NK-92 (cell line): ENCODE results near the gene TRIM4.
"Not testable (repeated sequence)": the region's sequence is repeated elsewhere in the genome, so short reads cannot be mapped to it uniquely, and the experiment has no call there.

Experiments
- DNase-seq: peaks from one replicate; lab custom pipeline; 2025; ENCODE audit not compliant: unreplicated experiment; lab: John Stamatoyannopoulos, UW

The TRIM4 gene

GRCh38 chr7:99920149-99920548 is 819 bp upstream of the TRIM4 start:
- DNase-seq = no peak

- no peak for DNase-seq
Measured at GRCh38 chr7:99919814-99920112, 433 bp upstream of the TRIM4 start.

GRCh38 chr7:99910976-99911375 is 8.4 kb downstream of the TRIM4 start:
- DNase-seq = no peak

GRCh38 chr7:99901581-99901980 is 17.7 kb downstream of the TRIM4 start:
- no peak for DNase-seq

- DNase-seq = no peak
Measured at GRCh38 chr7:99899830-99900519, 19.4 kb downstream of the TRIM4 start.

GRCh38 chr7:99898836-99899235 is 20.5 kb downstream of the TRIM4 start:
- DNase-seq = no peak

- no peak for DNase-seq
Measured at GRCh38 chr7:99898023-99898357, 21.3 kb downstream of the TRIM4 start.

DNA sequence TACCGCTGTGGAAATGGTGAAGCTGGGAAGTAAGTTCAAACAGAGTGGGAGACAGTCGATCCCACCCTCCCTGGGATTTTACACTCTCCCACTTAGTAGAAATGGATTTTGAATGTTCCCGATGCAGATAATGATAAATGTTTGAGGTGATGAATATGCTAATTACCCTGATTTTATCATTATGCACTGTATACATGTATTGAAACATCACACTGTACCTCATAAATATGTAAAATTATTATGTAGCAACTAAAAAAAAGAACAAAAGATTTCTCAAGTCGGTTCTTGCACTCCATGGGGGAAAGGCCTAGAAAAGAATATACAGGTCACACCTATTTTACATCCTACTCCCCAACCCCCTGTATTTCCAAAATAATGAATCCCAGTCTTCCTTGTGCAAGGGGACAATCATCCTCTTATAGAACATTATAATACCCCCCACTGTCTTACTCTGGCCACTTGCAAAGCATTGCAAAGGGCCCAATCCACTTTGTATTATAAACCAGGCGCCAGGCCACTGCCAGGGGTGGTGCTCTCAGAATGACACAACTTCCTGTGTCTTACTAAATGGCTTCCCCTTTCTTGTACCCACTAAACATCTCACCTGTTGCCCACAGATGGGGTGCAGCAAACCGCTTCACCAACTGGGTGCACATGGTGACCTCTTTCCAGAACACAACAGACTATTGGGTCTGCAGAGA is 21.9 kb downstream of the TRIM4 start:
- no peak for DNase-seq

GRCh38 chr7:99894738-99895137 is 24.6 kb downstream of the TRIM4 start:
- no peak for DNase-seq

GRCh38 chr7:99893280-99893679 is 26.1 kb downstream of the TRIM4 start:
- no peak for DNase-seq

DNA sequence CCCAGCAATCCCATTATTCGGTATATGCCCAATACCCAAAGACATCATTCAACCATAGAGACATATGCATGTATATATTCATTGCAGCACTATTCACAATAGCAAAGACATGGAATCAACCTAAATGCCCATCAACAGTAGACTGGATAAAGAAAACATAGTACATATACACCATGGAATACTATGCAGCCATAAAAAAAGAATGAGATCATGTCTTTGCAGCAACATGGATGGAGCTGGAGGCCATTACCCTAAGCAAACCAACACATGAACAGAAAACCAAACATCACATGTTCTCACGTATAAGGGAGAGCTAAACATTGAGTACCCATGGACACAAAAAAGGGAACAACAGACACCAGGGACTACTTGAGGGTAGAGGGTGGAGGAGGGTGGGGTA is 29.0 kb downstream of the TRIM4 start:
- not testable (repeated sequence) for DNase-seq

GRCh38 chr7:99888366-99888765 is 31.0 kb downstream of the TRIM4 start:
- not testable (repeated sequence) for DNase-seq

- DNase-seq = no peak
Measured at GRCh38 chr7:99881370-99881769, 38.0 kb downstream of the TRIM4 start.

DNA sequence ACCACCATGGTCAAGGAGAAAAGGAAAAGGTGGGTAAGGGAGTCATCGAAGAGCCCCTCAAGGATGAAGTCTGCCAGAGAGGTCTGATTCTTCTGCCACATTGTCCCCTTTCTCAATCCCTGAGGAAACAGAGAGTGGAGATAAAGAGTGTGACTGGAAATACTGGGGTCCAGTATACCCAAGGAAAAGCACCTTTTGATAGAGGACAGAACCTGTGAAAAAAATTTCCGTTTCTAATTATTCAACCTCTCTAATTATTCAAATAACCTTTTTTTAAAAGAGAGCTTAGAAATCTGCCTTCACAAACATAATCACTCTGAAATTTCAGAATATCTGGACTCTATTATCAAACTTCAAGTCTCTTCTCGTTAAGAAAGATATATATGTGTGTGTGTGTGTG is 42.4 kb downstream of the TRIM4 start, which contains the start of gene OR2AE1:
TSS of gene OR2AE1 (minus strand) at position 101 of the 400 bp plus-strand sequence. CDS start at position 101, 0 bp downstream.
- DNase-seq = no peak

DNA sequence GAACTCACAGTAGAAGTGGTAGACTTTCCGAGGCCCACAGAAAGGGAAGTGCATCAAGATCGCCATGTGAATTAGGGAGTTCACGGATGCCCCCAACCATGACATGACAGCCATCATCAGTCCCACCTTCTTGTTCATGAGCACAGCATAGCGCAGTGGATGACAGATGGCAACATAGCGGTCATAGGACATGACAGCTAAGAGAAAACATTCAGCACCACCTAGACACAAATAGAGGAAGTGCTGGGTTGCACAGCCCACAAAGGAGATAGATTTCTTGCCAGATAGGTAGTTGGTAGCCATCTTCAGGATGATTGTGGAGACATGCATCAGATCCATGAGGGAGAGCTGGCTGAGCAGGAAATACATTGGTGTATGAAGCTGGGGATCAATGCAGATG is 42.8 kb downstream of the TRIM4 start:
- DNase-seq = no peak

DNA sequence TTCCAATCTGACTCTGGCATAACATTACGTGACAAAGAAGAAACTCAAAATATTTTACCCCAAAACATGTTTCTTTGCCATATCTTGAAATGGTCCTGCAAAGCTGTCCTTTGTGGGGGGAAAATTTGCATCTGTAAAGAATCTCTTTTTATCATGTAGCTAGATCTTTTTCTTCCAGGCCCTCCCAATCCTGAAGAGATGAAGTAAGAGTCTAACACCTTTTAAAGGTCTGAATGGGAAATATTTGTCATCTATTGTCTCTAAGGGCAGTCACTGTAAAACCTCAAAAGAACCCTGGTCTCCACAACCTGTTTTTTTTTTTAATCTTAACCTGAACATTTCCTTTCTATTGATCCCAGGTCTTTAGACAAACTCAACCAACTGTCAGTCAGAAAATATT is 51.1 kb downstream of the TRIM4 start:
- DNase-seq = no peak

- DNase-seq = not testable (repeated sequence)
Measured at GRCh38 chr7:99867477-99867876, 51.9 kb downstream of the TRIM4 start.

DNA sequence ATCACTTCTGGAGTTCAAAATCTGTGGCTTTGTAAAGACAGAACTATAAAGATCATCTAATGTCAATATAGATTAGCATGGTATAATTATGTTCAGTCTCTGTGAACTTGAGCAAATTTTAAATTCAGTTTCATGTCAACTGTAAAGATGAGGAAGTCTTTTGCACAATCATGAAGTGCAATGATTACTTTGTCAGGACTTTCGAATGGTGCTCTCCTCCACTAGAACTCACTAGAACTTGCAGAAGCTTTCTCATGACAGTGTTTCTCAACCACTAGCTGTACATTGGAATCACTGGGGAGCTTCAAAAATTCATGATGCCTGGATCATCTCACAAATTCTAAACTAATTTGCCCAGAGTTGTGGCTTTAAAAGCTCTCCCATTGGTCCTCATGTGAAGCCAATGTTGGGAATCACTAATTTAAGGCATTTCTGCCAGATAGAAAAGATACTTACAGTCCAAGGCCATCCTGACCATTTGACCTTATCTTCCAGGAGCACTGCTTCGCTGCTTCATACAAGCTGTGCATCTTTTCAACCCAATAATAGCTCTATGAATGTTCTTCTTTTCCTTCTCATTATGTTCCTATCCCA is 55.4 kb downstream of the TRIM4 start:
- DNase-seq = no peak

DNA sequence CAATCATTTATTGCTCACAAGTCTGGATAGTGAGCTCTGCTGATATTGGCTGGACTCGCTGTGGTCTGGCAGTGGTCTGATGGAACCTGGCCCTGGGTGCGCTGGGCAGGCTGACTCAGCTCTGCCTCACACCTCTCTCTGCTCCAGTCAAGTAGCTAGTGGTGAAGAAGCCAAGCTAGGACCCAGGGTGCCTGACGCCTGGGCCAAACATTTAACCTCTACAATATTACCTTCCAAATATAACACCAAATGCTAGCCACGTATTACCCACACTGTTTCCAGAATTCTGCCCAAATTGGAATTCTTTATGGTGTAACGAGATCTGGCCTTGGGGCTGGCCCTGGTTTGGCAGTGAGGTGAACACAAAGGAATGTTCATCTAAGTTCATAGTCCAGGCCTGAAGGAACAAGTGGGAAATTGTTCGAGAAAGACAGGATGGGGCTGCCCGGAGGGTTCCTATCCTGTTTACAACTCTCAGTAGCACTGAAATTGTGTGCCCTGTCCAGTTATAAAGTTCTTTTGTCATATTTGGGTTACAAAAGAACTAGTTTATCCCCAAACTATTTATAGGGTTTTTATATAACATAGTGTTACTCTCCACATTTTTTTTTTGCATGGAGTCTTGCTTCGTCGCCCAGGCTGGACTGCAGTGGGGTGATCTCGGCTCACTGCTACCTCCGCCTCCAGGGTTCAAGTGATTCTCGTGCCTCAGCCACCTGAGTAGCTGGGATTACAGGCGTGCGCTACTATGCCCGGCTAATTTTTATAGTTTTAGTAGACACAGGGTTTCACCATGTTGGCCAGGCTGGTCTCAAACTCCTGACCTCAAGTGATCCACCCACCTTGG is 58.8 kb downstream of the TRIM4 start:
- no peak for DNase-seq

DNA sequence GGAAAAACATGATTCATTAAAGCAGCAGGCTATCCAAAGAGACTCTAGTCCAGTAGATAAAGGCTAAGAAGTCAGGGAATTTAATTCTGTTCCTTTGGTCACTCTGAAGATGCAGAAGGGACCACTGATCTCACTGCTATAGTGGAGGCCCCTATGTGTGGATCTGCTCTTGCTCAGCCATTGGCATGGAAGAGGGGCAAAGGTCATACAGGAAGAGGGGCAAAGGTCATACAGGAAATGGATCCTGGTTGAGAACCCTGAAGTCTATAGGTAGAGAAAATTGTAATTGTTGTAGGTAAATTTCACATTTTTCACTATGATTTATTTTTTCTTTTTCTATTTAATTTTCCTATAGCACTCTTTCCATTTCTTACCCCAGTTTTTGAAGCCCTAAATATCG is 64.1 kb downstream of the TRIM4 start:
- no peak for DNase-seq

- DNase-seq = no peak
Measured at GRCh38 chr7:99848420-99849216, 70.7 kb downstream of the TRIM4 start.
